Stimulated activated CD4-positive, alpha-beta T cell treated with anti-CD3 and anti-CD28 coated beads, Interleukin-15, amount 100 ng/mL, for 1 hour (primary cell): ENCODE measurements around the gene CTSD.

ENCODE experiments used
- DNase-seq, 2 donors: peaks; one replicate each; pipeline ENCODE4 v3.0.0-alpha.2; 2020; ENCODE audit warnings: low read depth in 1 of 2, low spot score in 1 of 2

The CTSD gene

DNA sequence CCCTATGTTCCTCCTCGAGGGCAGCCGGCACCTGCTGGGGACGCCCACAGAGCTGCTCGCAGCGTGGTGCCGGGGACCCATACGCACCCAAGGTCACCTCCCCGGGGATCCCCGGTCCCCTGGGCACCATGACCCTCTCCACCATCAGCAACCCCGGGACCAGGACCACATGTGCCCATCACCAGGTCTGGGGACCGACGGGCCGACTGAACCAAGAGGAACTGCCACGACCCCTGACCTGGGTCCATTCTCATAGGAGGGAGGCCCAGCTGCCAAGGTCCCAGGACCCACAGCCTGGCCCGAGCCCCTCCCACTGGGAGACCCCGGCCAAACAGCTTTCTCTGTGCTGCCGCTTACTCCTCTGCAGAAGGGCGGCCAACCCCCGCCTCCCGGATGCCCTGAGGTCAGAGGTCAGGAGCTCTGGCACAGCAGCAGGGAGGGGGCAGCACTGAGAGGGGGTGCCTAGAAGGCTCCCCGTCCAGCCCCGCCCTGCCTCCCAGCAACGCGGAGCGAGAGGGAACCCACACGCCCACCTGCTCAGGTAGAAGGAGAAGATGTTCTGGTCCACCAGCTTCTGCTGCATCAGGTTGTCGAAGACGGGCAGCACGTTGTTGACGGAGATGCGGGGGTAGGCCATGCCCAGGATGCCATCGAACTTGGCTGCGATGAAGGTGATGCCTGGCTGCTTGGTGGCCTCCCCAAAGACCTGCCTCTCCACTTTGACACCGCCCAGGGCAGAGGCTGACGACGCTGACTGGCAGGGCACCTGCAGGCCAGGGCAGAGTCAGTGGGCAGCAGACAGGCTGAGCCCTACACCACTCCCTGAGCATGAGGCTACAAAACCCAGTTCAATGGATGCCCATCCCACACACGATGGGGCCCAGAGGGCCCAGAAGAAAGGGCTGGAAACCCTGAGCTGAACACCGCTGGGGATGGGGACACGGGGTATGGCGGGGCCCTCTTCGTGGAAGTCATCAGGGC, 6.6 kb downstream of the CTSD start:
- DNase-seq = no peak

GRCh38 chr11:1755692-1756561, 7.8 kb downstream of the CTSD start:
- DNase-seq = no peak

DNA sequence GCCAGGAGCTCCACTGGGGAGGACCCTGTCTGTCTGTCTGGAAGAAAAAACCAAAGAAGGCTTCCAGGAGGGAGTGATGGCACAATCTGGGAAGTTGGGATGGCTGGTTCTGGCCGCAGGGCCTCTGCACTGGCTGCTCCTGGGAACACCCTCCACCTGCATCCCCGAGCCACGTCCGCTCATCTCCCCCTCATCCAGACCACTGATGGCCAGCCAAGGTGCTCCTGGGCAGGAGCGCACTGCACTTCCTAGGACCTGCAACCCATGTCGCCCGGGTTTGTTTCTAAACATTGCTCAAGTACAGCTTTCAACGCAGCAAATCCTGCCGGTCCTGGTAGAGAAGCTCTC, 8.4 kb downstream of the CTSD start:
- no peak for DNase-seq

DNA sequence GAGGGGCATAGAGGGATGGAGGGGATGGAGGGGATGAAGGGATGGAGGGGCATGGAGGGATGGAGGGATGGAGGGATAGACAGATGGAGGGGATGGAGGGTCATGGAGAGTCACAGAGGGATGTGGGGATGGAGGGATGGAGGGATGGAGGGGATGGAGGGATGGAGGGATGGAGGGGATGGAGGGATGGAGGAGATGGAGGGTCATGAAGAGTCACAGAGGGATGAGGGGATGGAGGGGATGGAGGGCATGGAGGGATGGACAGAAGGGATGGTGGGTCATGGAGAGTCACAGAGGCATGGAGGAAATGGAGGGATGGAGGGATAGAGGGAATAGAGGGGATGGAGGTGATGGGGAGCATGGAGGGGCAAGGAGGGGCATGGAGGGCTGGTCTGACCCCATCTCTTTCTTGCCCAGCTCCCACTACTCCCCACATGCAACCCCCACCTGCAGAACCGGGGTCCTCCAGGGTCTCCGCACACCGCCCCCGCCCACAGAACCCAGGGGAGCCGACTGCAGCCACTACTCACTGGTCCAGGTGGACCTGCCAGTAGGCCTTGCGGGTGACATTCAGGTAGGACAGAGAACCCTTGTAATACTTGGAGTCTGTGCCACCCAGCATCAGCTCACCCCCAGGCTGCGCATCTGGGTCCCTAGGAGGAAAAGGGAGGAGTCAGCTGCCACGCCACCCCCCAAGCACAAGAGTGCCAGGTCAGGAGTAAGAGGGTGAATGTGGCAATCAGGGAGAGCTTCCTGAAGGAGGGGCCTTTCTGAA, 9.2 kb downstream of the CTSD start:
- no peak for DNase-seq

- DNase-seq = no peak
Observed at GRCh38 chr11:1753929-1754305, 9.8 kb downstream of the CTSD start.

GRCh38 chr11:1753229-1753928, 10.3 kb downstream of the CTSD start:
- no peak for DNase-seq

- no peak for DNase-seq
Observed at GRCh38 chr11:1752907-1753228, 10.9 kb downstream of the CTSD start.

- DNase-seq = no peak
Observed at GRCh38 chr11:1751999-1752906, 11.5 kb downstream of the CTSD start.

- no peak for DNase-seq
Observed at GRCh38 chr11:1751531-1751921, 12.2 kb downstream of the CTSD start.

GRCh38 chr11:1750840-1751530, 12.7 kb downstream of the CTSD start:
- no peak for DNase-seq

- DNase-seq = no peak
Observed at GRCh38 chr11:1750481-1750839, 13.3 kb downstream of the CTSD start, which contains the start of gene IFITM10. IFITM10 (minus strand) TSS chr11:1750595; CDS start chr11:1750442, 153 bp downstream.

- DNase-seq = no peak
Observed at GRCh38 chr11:1749395-1750351, 14.1 kb downstream of the CTSD start.

DNA sequence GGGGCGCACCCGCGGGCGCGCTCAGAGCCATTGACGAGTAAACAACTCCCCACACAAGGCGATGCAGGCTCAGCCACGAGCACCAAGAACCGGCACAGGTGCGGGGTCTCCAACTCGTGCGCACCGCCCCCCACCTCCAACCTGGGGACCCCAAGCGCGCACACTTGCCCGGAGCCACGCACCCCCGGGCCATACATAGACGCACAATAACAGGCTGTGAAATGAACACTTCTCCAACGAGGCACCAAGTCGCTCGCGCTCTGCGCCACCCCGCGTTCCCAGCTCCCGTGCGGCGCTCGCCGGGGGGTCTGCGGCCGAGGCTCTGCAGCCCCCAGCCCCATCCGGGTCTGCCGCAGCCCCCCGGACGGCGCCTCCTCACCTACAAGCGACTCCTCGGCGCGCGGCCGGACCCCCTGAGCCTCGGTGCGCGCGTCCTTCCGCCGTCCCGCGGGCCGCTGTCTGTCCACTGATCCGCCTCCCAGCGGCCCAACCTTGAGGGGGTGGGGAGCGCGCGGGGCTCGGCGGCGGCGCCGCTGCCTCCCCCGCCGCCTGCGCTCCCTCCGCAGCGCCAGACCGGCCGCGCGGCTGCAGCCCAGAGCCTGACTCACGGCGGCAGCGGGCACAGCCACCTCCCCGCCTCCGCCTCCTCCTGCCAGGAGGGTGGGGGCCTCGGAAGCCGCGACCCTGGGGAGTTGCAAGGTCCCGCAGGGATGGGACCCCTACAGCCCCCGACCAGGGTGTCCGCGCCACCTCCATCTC, 14.9 kb downstream of the CTSD start:
- DNase-seq = no peak

DNA sequence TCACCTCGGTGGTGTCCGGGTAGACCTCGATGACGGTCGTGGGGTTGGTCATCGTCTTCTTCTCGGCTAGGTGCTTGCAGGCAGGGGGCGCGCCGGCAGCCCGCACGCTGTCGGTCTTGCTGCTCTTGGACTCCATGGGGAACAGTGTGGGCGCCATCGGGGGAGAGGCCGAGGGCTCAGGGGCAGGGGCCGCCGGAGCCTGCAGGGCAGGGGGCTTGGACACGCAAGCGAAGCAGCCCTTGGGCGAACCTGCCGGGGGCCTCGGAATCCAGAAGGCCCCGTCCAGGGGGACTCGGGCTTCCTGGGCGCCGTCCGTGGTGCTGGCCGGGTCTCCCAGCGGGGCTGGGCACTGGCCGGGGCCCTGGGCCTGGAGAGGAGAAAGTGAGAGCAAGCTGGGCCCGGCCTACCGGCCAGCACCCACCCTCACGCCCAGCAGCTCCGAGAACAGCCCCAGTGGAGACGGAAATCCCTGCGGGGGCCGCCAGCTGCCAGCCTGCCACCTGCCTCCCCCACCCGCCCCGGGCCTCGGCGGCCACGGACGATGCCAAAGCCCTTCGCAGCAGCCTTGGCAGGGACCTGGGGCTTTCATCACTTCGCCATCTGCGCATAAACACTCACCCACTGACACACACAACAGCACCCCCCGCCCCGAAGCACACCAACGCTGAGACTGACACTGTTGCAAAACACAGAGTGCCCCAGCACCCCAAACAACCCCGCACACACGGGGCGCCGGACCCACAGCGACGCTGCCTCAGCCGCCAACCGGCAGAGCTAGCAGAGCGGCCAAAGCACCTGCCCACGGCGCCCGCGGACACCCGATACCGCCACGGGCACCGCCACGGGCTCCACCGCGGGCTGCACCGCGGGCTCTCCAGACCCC, 15.7 kb downstream of the CTSD start:
- no peak for DNase-seq

DNA sequence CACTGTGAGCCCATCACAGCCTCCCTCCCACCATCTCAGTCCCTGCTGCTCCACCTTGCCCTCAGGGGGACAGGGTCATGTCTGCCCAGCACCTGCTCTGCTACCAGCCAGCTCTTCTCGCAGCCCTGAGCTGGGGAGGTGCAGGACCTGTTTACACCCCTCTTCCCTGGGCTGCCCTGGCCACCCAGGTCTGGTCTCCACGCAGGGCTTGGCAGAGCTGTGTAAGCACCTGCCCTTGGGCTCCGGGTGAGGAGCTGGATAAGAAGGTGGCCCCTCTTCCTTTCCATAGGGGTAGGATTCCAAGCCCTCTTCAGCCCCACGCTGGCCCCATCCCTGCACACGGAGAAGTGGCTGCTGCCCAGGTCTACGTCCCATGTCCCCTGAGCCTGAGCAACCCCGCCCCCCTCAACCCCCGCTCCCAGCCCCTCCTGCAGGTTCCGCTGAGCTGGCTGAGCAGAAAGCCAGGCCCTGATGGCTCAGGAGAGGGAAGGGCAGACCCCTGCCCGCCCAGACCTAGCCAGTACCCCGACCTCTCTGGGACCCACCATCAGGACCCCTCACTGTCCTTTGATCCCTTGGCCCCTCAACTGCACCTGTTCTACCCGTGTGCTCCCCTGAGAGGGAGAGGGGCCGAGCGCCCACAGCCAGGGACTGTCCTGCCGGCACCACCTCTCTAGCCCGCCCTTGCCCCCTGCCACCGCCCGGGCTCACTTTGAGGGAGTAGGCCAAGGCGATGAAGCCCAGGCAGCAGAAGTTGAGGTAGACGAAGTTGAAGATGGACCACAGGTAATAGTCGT, 16.6 kb downstream of the CTSD start:
- no peak for DNase-seq

- no peak for DNase-seq
Observed at GRCh38 chr11:1746511-1746931, 17.2 kb downstream of the CTSD start.
